NB4 (cell line): Measurements from ENCODE around the gene UTP11.

Experiments used
- POLR2A ChIP-seq: IDR thresholded peaks from 2 replicates; pipeline ENCODE4 v1.6.1; 2011; ENCODE audit warnings: mild to moderate bottlenecking; ENCODE audit not compliant: insufficient read length; ENCODE audit errors: extremely low read depth
- TF ChIP-seq, protein P1 (sequence below): IDR thresholded peaks from one replicate; pipeline ENCODE4 v1.5.1; 2012; ENCODE audit warnings: low read depth, low read length
- TF ChIP-seq, protein P2 (sequence below): IDR thresholded peaks from 2 replicates; pipeline ENCODE4 v1.6.1; 2011; ENCODE audit warnings: low read depth, low read length

DNA sequence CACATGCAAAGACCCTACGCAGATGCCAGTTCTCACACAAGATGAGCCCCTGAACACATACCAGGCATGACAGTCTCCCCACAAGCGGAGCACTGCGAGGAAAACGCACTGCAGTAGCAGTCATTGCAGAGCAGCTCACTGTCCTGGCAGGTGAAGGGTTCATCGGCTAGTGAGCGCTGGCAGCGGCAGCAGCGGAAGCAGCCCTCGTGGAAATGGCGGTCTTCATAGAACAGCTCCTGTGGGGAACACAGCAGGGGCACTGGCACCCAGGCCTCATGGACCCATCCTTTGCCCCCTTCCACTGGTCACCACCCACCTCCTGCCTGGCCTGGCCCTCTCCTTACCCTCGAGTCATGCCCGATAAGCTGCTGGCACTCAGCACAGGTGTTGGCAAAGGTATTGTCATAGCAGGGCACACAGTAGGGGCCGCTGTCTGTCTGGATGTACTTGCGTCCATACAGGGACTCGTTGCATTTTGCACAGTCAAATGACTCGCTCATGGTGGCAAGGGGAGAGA is 13.6 kb upstream of the UTP11 start:
- no peak for TF ChIP-seq POLR2A
- TF ChIP-seq, protein P1, sequence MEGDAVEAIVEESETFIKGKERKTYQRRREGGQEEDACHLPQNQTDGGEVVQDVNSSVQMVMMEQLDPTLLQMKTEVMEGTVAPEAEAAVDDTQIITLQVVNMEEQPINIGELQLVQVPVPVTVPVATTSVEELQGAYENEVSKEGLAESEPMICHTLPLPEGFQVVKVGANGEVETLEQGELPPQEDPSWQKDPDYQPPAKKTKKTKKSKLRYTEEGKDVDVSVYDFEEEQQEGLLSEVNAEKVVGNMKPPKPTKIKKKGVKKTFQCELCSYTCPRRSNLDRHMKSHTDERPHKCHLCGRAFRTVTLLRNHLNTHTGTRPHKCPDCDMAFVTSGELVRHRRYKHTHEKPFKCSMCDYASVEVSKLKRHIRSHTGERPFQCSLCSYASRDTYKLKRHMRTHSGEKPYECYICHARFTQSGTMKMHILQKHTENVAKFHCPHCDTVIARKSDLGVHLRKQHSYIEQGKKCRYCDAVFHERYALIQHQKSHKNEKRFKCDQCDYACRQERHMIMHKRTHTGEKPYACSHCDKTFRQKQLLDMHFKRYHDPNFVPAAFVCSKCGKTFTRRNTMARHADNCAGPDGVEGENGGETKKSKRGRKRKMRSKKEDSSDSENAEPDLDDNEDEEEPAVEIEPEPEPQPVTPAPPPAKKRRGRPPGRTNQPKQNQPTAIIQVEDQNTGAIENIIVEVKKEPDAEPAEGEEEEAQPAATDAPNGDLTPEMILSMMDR: no peak
- TF ChIP-seq, protein P2, sequence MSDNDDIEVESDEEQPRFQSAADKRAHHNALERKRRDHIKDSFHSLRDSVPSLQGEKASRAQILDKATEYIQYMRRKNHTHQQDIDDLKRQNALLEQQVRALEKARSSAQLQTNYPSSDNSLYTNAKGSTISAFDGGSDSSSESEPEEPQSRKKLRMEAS: no peak
